NOMO-1 treated with DMSO at 0.1 percent for 48 hours (cell line): ENCODE measurements around the gene NYNRIN.
"Not testable (repeated sequence)": the region's sequence is repeated elsewhere in the genome, so short reads cannot be mapped to it uniquely, and the experiment has no call there.

ENCODE experiments used
- DNase-seq: peaks from one replicate; lab custom pipeline; 2025; ENCODE audit not compliant: unreplicated experiment; lab: John Stamatoyannopoulos, UW

The NYNRIN gene

GRCh38 chr14:24369907-24370687 lies 28.7 kb upstream of the NYNRIN start:
- DNase-seq, result no peak

GRCh38 chr14:24370748-24371147 lies 28.1 kb upstream of the NYNRIN start:
- DNase-seq, result no peak

GRCh38 chr14:24371605-24372004 lies 27.2 kb upstream of the NYNRIN start:
- not testable (repeated sequence) for DNase-seq

GRCh38 chr14:24372701-24373416 lies 25.9 kb upstream of the NYNRIN start:
- no peak for DNase-seq

GRCh38 chr14:24376448-24377070 lies 22.2 kb upstream of the NYNRIN start:
- no peak for DNase-seq

- DNase-seq, result no peak
Measured at GRCh38 chr14:24377126-24377525, 21.7 kb upstream of the NYNRIN start.

GRCh38 chr14:24377657-24378056 lies 21.1 kb upstream of the NYNRIN start:
- DNase-seq, result no peak

GRCh38 chr14:24378327-24378726 lies 20.5 kb upstream of the NYNRIN start:
- DNase-seq, result no peak

- DNase-seq, result no peak
Measured at GRCh38 chr14:24378981-24379906, 19.6 kb upstream of the NYNRIN start.

- DNase-seq, result no peak
Measured at GRCh38 chr14:24379907-24380730, 18.7 kb upstream of the NYNRIN start.

- no peak for DNase-seq
Measured at GRCh38 chr14:24381363-24382063, 17.3 kb upstream of the NYNRIN start.

GRCh38 chr14:24382064-24382371 lies 16.8 kb upstream of the NYNRIN start:
- no peak for DNase-seq

GRCh38 chr14:24384169-24384568 lies 14.6 kb upstream of the NYNRIN start:
- DNase-seq, result no peak

- no peak for DNase-seq
Measured at GRCh38 chr14:24385524-24385923, 13.3 kb upstream of the NYNRIN start.

GRCh38 chr14:24387009-24387345 lies 11.8 kb upstream of the NYNRIN start:
- no peak for DNase-seq

- DNase-seq, result not testable (repeated sequence)
Measured at GRCh38 chr14:24387579-24387978, 11.2 kb upstream of the NYNRIN start.

- DNase-seq, result no peak
Measured at GRCh38 chr14:24388474-24389179, 10.2 kb upstream of the NYNRIN start.

GRCh38 chr14:24389226-24389848 lies 9.5 kb upstream of the NYNRIN start:
- no peak for DNase-seq
